H9 (cell line): ENCODE data around the gene TEX48. TPM values are rescaled to one million over a fixed set of nuclear protein-coding genes. Genes with fewer than 3 reads are reported as not detected.

Experiments used
- DNase-seq: peaks from one replicate; pipeline ENCODE4 v3.0.0-alpha.2; 2017
- H2AFZ ChIP-seq: one replicate; pipeline ENCODE4 v1.6.1; 2013; ENCODE audit warnings: mild to moderate bottlenecking, low read length, control low read depth, moderate library complexity
- H2AK5ac ChIP-seq: 2 replicates; pipeline ENCODE4 v1.6.1; 2013; ENCODE audit warnings: low read length, control low read depth, mixed read lengths; ENCODE audit not compliant: insufficient read length
- H2BK120ac ChIP-seq: one replicate; pipeline ENCODE4 v1.6.1; 2013; ENCODE audit warnings: low read depth, mild to moderate bottlenecking, low read length, control low read depth, inconsistent platforms; ENCODE audit not compliant: poor library complexity, severe bottlenecking
- H2BK12ac ChIP-seq: 2 replicates; pipeline ENCODE4 v1.6.1; 2013; ENCODE audit warnings: low read length, control low read depth, mixed read lengths, low read depth; ENCODE audit not compliant: insufficient read length
- H2BK15ac ChIP-seq: 2 replicates; pipeline ENCODE4 v1.6.1; 2013; ENCODE audit warnings: low read depth, low read length, control low read depth
- H2BK20ac ChIP-seq: one replicate; pipeline ENCODE4 v1.6.1; 2013; ENCODE audit warnings: low read depth, mild to moderate bottlenecking, low read length, control low read depth, inconsistent platforms; ENCODE audit not compliant: poor library complexity, severe bottlenecking
- H2BK5ac ChIP-seq: 2 replicates; pipeline ENCODE4 v1.6.1; 2013; ENCODE audit warnings: low read length, control low read depth, mixed read lengths; ENCODE audit not compliant: insufficient read length
- H3K14ac ChIP-seq: 2 replicates; pipeline ENCODE4 v1.6.1; 2013; ENCODE audit warnings: low read length, control low read depth; ENCODE audit not compliant: insufficient read depth
- H3K18ac ChIP-seq: 2 replicates; pipeline ENCODE4 v1.6.1; 2013; ENCODE audit warnings: low read depth, mild to moderate bottlenecking, mixed read lengths, low read length, control low read depth; ENCODE audit not compliant: insufficient read length
- H3K23ac ChIP-seq: 2 replicates; pipeline ENCODE4 v1.6.1; 2013; ENCODE audit warnings: low read length, control low read depth, mixed read lengths, low read depth; ENCODE audit not compliant: insufficient read length
- H3K23me2 ChIP-seq: 2 replicates; pipeline ENCODE4 v1.6.1; 2013; ENCODE audit warnings: low read depth, mild to moderate bottlenecking, mixed read lengths, low read length, control low read depth; ENCODE audit not compliant: insufficient read length, poor library complexity, severe bottlenecking
- H3K27ac ChIP-seq: 2 replicates; pipeline ENCODE4 v1.5.1; 2013; ENCODE audit warnings: low read length, control low read depth, mixed read lengths, low read depth; ENCODE audit not compliant: insufficient read length
- H3K27me3 ChIP-seq: 2 replicates; pipeline ENCODE4 v1.6.1; 2013; ENCODE audit warnings: low read length, control low read depth, inconsistent platforms; ENCODE audit not compliant: insufficient read depth
- H3K4ac ChIP-seq: 2 replicates; pipeline ENCODE4 v1.6.1; 2013; ENCODE audit warnings: low read depth, mild to moderate bottlenecking, control low read depth, inconsistent platforms, low read length, moderate library complexity
- H3K4me1 ChIP-seq: 2 replicates; pipeline ENCODE4 v1.6.1; 2013; ENCODE audit warnings: low read length, control low read depth, inconsistent platforms; ENCODE audit not compliant: insufficient read depth
- H3K4me2 ChIP-seq: 2 replicates; pipeline ENCODE4 v1.6.1; 2013; ENCODE audit warnings: low read length, control low read depth, mixed read lengths; ENCODE audit not compliant: insufficient read length, insufficient read depth
- H3K56ac ChIP-seq: 2 replicates; pipeline ENCODE4 v1.6.1; 2013; ENCODE audit warnings: low read depth, mild to moderate bottlenecking, mixed read lengths, low read length, control low read depth; ENCODE audit not compliant: insufficient read length
- H3K79me1 ChIP-seq: 2 replicates; pipeline ENCODE4 v1.6.1; 2013; ENCODE audit warnings: low read depth, mild to moderate bottlenecking, moderate library complexity, low read length, control low read depth, inconsistent platforms; ENCODE audit not compliant: insufficient read depth, poor library complexity, severe bottlenecking
- H3K79me2 ChIP-seq: 2 replicates; pipeline ENCODE4 v1.6.1; 2013; ENCODE audit warnings: low read length, control low read depth, inconsistent platforms; ENCODE audit not compliant: insufficient read depth
- H3K9ac ChIP-seq: 2 replicates; pipeline ENCODE4 v1.6.1; 2013; ENCODE audit warnings: low read length, control low read depth, mixed read lengths; ENCODE audit not compliant: insufficient read length; ENCODE audit errors: extremely low read depth
- H3K9me3 ChIP-seq: one replicate; pipeline ENCODE4 v1.6.1; 2013; ENCODE audit warnings: low read depth, low read length, inconsistent platforms; ENCODE audit not compliant: control insufficient read depth
- H3T11ph ChIP-seq: one replicate; pipeline ENCODE4 v1.6.1; 2013; ENCODE audit warnings: mild to moderate bottlenecking, low read length, control low read depth, inconsistent platforms
- H4K20me1 ChIP-seq: one replicate; pipeline ENCODE4 v1.6.1; 2013; ENCODE audit not compliant: control insufficient read depth, insufficient read length, insufficient read depth
- H4K5ac ChIP-seq: 2 replicates; pipeline ENCODE4 v1.6.1; 2013; ENCODE audit warnings: low read depth, mild to moderate bottlenecking, mixed read lengths, low read length, control low read depth; ENCODE audit not compliant: insufficient read length
- H4K8ac ChIP-seq: replicated peaks from 2 replicates; pipeline ENCODE4 v1.6.1; 2013; ENCODE audit warnings: low read length, control low read depth, mixed read lengths, low read depth; ENCODE audit not compliant: insufficient read length
- H4K91ac ChIP-seq: 2 replicates; pipeline ENCODE4 v1.6.1; 2013; ENCODE audit warnings: low read depth, mild to moderate bottlenecking, moderate library complexity, mixed read lengths, low read length, control low read depth; ENCODE audit not compliant: insufficient read length
- H3K27ac Mint-ChIP-seq, 3 experiments: 2 replicates in 2 of 3; 3 replicates in 1 of 3; pipeline ENCODE4 v1.8.0; 2020 to 2021; ENCODE audit warnings: mixed read lengths in 3 of 3, mild to moderate bottlenecking in 1 of 3, moderate library complexity in 1 of 3
- H3K27me3 Mint-ChIP-seq: 2 replicates; pipeline ENCODE4 v1.8.0; 2021; ENCODE audit warnings: low read depth, mild to moderate bottlenecking, moderate library complexity, mixed read lengths
- H3K36me3 Mint-ChIP-seq, 3 experiments: 2 replicates in 2 of 3; 3 replicates in 1 of 3; pipeline ENCODE4 v1.8.0; 2020 to 2021; ENCODE audit warnings: low read depth in 3 of 3, mixed read lengths in 3 of 3; ENCODE audit not compliant: insufficient read depth in 1 of 3
- H3K4me1 Mint-ChIP-seq, 2 experiments: 2 replicates each; pipeline ENCODE4 v1.8.0; 2020; ENCODE audit warnings: mixed read lengths in 2 of 2
- H3K4me3 Mint-ChIP-seq, 2 experiments: 2 replicates in 1 of 2; 3 replicates in 1 of 2; pipeline ENCODE4 v1.8.0; 2020 to 2021; ENCODE audit warnings: mild to moderate bottlenecking in 2 of 2, mixed read lengths in 2 of 2, moderate library complexity in 1 of 2
- H3K9me3 Mint-ChIP-seq, 2 experiments: 2 replicates in 1 of 2; 3 replicates in 1 of 2; pipeline ENCODE4 v1.8.0; 2020; ENCODE audit warnings: mild to moderate bottlenecking in 2 of 2, mixed read lengths in 2 of 2, moderate library complexity in 1 of 2
- CTCF ChIP-seq: fragments of 200-600 bp; sonication (generic); conservative IDR thresholded peaks from 3 replicates; pipeline ENCODE4 v1.8.0; 2021; ENCODE audit warnings: antibody characterized with exemption, mild to moderate bottlenecking
- WGBS: extraction: QIAGEN DNeasy Blood & Tissue Kit; methylation state at CpG from one replicate; pipeline ENCODE4 v1.1.7; 2013; ENCODE audit warnings: missing lambda C conversion rate, low lambda C conversion rate, mixed read lengths; ENCODE audit not compliant: insufficient read length; ENCODE audit errors: extremely low coverage; 5-methylcytosine and 5-hydroxymethylcytosine counted together
- total RNA-seq: library from RNA; stranded (reverse); gene quantifications from 2 replicates; pipeline ENCODE4 v1.2.1, GENCODE V29; 2021

Gene TEX48
- total RNA-seq, 1 experiment from 2014 or later: not detected

GRCh38 chr9:114684036-114684435, 2.0 kb upstream of the TEX48 start:
- Histone ChIP-seq H3K9ac (no peak overlapping the region), H2BK120ac (no peak overlapping the region), H4K20me1 (no peaks in the 10 kb centered on the region), H3K27me3 (no peaks in the 10 kb centered on the region), H3K14ac (no peak overlapping the region), H3K4me1 (no peaks in the 10 kb centered on the region), H4K8ac (no peak overlapping the region), H3K79me2 (no peaks in the 10 kb centered on the region), H3K4ac (no peak overlapping the region), H3K27ac (no peak overlapping the region), H3T11ph (no peak overlapping the region), H3K23me2 (no peaks in the 10 kb centered on the region), H3K56ac (no peak overlapping the region), H3K23ac (no peak overlapping the region), H3K79me1 (no peaks in the 10 kb centered on the region), H2AFZ (no peak overlapping the region), H3K4me2 (no peak overlapping the region), H4K91ac (no peak overlapping the region), H3K9me3 (no peaks in the 10 kb centered on the region), H2BK20ac (no peak overlapping the region), H2BK5ac (no peak overlapping the region), H4K5ac (no peak overlapping the region), H2BK12ac (no peak overlapping the region), H2AK5ac (no peak overlapping the region), H3K18ac (no peak overlapping the region), H2BK15ac (no peak overlapping the region)
- no CpG with 5 or more reads among the region's 6 CpGs for WGBS
- DNase-seq: no peak
- Mint-ChIP-seq H3K4me1 (peaks cover 2 to 11% of the 10 kb centered on the region in 2 experiments), H3K9me3 (no peaks in the 10 kb centered on the region; a peak in 1 of 5 replicates), H3K27me3 (peaks cover 21% of the 10 kb centered on the region), H3K36me3 (no peaks in the 10 kb centered on the region), H3K4me3 (no peak overlapping the region), H3K27ac (no peak overlapping the region)
- no peak for TF ChIP-seq CTCF
